IPS-11a (cell line): ENCODE measurements around the gene PLPP4.

Experiments used
- H3K4me3 ChIP-seq: one replicate; pipeline ENCODE4 v1.5.1; 2013; ENCODE audit warnings: low read depth, low read length, control low read depth

Gene PLPP4

GRCh38 chr10:120606051-120606764, 149.2 kb downstream of the PLPP4 start:
- H3K4me3 ChIP-seq = no peak overlapping the region

GRCh38 chr10:120607016-120607709, 150.1 kb downstream of the PLPP4 start:
- no peak overlapping the region for H3K4me3 ChIP-seq

GRCh38 chr10:120607710-120608703, 151.0 kb downstream of the PLPP4 start:
- no peak overlapping the region for H3K4me3 ChIP-seq

- no peak overlapping the region for H3K4me3 ChIP-seq
Measured at GRCh38 chr10:120609006-120609405, 152.0 kb downstream of the PLPP4 start.

- no peak overlapping the region for H3K4me3 ChIP-seq
Measured at GRCh38 chr10:120610791-120611190, 153.8 kb downstream of the PLPP4 start.

- H3K4me3 ChIP-seq = no peak overlapping the region
Measured at GRCh38 chr10:120612756-120613155, 155.7 kb downstream of the PLPP4 start.

- no peak overlapping the region for H3K4me3 ChIP-seq
Measured at GRCh38 chr10:120613180-120613579, 156.2 kb downstream of the PLPP4 start.

- no peak overlapping the region for H3K4me3 ChIP-seq
Measured at GRCh38 chr10:120614680-120615079, 157.7 kb downstream of the PLPP4 start.

GRCh38 chr10:120616311-120616911, 159.4 kb downstream of the PLPP4 start:
- H3K4me3 ChIP-seq = no peak overlapping the region

- H3K4me3 ChIP-seq = no peak overlapping the region
Measured at GRCh38 chr10:120628197-120628596, 171.2 kb downstream of the PLPP4 start.

GRCh38 chr10:120630266-120630665, 173.2 kb downstream of the PLPP4 start:
- no peak overlapping the region for H3K4me3 ChIP-seq

GRCh38 chr10:120632047-120632446, 175.0 kb downstream of the PLPP4 start:
- no peak overlapping the region for H3K4me3 ChIP-seq

GRCh38 chr10:120632942-120633341, 175.9 kb downstream of the PLPP4 start:
- no peak overlapping the region for H3K4me3 ChIP-seq

GRCh38 chr10:120634659-120635058, 177.6 kb downstream of the PLPP4 start:
- H3K4me3 ChIP-seq = no peak overlapping the region
